HG02588 (cell line): ENCODE data around the gene PRM3.

ENCODE experiments used
- ATAC-seq: cut with Tn5 transposase; IDR thresholded peaks from one replicate; pipeline ENCODE4 v1.9.1; 2021; ENCODE audit warnings: mild to moderate bottlenecking, moderate library complexity; ENCODE audit not compliant: unreplicated experiment

Gene PRM3

DNA sequence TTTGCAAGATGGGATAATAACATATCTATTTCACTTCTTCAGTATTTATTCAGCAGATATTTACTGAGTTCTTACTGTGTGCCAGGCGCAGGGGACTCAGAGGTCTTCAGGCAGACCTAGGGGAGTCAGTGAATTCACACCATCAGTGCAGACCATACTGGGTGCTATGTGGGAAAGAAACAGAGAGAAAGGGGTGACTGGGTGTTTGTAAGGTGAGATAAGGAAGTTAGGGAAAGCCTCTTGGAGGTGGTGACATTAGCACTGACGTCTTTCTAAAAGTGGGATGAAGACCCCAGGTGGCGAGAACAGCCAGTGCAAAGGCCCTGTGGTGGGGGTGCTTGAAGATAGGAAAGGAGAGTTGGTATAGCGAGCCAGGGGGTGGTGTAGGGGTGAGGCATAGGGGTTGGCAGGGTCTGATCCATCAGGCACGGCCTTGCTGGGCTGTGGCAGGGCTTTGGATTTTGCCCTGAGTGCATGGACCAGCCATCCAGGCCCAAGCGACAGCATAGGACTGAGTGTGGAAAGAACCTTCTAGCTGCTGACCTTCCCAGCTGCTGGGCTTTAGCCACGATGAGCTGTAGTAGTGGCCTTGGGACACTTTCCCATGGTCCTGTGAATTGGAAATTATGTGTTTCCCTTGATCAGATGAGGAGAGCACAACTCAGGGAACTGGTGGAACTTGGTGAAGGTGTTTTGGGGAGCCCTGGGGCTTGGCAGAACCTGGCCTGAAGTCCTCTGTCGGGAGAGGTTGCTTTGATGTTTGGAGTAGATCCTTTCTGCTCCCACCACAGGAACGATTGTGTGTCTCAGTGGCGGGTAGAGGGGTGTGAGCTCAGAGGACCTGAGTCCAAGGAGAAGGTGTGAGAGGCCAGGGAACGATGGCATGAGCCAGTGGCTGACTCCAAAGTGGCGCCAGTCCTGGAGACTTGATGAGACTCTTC lies 13.5 kb downstream of the PRM3 start:
- no peak for ATAC-seq

DNA sequence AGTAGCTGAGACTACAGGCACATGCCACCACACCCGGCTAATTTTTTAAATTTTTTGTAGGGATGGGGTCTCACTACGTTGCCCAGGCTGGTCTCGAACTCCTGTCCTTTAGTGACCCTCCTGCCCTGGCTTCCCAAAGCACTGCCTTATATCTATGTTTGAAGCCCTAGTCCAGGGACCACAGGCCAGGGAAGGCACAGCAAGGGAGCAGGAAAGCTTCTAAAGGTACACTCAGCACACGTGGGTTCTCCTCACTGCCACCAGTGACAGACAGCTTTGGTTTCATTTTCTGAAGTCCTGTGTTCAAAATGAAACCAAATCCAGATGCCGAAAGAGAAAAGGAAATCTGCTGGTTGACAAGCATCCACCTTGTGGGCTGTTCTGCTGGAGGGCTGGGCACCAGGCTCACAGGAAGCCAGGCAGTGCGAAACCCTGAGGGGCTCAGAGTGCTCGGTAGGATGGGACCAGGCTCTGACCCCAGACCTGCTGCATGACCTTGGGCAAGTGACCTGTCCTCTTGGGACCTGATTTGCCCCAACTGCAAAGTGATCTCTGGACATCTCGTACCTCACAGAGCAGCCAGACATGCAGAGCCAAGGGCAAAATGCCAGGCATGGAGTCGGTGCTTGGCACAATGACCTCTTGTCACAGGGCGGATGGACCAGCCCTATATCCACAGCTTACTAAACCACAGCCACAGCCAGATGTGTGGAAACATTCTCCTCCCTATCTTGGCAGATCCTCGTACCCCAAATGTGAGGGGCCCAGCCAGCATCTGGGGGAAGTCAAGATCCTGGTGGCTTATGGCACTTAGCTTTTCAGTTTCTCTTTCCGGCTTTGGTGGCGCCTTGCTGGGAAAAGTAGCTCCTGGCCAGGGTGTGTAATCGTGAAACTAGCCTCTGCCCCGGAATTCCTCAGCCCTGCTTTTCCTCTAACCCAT lies 14.6 kb downstream of the PRM3 start:
- no peak for ATAC-seq

DNA sequence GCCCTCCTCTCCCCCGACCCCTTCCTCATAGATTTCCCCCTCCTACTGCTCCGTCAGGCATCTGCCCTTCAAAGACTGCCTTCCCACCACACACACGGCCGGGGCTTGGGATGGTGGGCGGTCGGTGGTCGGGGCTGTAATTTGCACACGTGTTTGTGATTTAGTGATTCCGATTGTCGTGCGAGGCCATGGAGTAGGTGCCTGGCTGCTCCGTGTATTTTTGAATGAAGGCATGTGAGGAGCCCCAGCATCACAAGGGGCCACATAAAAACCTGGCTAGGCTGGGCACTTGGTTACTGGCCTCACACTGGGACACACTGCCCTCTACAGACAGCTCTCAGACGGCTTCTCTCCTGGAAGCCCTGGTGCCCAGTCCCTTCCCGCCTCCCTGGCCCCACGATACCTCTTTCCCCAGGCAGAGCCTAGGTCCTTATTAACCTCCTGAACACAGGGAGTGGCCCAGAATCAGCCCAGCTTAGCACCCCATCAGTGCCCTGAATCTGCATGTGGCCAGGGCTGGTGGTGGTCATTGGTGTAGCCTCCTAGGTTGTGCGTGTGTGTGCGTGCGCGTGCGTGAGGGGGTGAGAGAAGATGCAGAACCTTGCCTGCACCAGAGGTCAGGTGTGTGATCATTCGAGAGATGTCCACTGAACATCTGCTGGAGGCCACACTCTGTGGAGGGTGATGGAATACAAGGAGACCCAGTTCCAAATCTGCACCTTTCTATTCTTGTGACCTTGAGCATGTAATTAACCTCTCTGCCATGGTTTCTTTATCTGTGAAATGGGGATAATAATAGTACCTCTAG lies 16.1 kb downstream of the PRM3 start:
- no peak for ATAC-seq

DNA sequence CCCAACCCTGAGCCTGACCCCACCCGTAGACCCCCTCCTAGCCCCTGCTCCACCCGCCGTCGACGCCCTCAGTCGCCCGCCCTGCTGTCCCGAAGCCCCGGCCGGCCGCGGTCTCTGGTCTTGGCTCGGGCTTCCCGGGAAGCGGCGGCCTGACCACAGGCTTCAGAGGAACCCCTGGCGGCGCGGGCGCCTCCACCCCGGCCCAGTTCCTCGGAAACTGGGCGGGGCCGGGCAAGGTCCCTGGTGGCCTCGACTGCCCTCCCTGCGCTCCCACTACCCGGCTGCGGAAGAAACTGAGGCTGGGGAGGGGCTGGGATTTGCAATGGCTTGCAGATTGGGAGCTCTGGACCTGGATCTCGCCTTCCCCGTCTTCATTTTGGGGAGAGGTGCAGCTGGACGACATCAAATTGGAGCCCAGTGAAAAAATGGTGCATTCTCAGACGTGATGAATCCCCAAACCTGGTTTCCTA lies 16.7 kb downstream of the PRM3 start:
- no peak for ATAC-seq

DNA sequence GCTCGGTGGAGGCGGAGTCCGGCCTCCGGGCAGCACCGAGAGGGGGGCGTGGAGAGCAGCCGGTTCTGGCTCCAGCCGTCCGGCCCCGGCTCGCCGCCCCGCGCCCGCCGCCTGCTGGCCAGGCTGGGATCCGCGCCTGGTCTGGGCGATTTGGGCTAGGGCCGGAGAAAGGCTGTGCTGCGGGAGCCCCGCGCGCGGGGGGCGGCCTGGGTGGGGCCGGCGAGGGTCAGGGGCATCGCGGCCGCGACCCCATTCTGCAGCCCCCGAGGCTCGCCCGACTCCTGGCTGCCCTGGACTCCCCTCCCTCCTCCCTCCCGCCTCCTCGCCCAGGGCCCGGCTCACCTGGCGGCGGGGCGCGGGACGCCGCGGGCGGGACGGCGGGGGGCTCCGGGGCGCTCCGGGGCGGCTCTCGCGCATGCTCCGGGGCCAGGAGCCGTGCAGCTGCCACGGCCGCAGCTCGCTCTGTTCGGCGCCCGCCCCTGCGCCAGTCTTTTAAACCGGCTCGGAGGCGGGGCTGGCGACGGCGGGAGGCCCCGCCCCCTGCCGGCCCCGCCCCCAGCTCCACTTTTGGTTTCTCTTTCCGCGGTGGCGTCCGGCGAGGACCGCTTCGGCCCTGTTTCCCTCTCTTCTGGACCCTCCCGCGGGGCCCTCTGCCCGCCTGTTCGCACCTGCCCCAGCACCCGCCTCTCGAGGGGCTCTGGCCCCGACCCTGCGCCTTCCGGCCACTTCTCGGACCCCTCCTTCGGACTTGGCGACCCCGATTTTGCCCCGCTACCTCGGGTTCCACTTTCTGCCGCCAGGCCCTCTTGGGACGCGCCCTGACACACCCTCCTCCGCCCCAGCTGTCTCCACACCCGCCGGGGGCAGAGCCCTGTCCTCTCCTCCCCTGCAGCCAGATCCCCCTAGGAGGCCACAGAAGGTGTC lies 17.4 kb downstream of the PRM3 start, which contains the start of gene SOCS1:
TSS of gene SOCS1 (minus strand) at position 468 of the 924 bp plus-strand sequence. CDS start 726 bp downstream, outside the sequence.
- peak; percentile 52 for ATAC-seq

DNA sequence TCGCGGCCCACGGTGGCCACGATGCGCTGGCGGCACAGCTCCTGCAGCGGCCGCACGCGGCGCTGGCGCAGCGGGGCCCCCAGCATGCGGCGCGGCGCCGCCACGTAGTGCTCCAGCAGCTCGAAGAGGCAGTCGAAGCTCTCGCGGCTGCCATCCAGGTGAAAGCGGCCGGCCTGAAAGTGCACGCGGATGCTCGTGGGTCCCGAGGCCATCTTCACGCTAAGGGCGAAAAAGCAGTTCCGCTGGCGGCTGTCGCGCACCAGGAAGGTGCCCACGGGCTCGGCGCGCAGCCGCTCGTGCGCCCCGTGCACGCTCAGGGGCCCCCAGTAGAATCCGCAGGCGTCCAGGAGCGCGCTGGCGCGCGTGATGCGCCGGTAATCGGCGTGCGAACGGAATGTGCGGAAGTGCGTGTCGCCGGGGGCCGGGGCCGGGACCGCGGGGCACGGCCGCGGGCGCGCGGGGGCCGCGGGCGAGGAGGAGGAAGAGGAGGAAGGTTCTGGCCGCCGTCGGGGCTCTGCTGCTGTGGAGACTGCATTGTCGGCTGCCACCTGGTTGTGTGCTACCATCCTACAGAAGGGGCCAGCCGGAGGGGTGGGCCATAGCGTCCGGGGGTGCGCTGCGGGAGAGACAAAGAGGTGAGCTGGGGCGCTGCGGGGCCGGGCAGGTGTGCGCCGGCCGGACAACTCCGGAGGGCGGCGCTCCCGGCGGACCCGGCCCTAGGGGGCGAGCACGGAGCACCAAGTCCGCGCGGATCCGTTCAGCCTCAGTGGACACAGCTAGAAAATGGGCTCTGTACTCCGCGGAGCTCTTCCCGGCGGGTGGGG lies 18.3 kb downstream of the PRM3 start:
- peak; percentile 2 for ATAC-seq

DNA sequence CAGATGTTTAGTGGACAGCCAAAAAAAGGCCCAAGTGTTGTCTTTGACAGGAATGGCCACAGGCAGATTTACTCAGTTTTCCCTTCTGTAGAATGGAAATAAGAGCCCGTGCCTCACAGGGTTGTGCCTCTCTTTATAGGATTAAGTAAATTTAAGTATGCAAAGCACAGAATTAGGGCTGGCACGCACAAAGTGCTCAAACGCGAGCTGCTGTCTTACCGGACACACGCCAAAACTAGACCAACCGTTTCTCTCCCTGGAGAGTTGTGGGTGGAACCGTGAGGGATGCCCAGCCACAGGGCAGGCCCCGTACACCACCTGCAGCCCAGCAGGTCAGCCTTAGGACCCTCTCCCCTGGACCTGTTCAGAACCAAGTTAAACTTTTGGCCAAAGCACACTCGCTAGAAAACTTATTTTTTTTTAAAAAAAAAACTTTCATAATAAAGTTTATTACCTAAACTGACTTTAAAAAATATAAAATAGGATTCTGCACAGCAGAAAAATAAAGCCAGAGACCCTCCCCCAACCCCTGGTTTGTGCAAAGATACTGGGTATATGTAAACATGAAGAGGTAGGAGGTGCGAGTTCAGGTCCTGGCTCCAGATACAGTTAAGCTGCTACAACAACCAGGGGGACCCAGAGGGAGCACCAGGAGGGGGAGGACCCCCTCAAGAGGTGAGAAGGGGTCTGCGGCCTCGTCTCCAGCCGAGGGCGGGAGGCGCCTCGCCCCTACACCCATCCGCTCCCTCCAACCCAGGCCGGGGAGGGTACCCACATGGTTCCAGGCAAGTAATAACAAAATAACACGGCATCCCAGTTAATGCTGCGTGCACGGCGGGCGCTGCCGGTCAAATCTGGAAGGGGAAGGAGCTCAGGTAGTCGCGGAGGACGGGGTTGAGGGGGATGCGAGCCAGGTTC lies 19.2 kb downstream of the PRM3 start:
- no peak for ATAC-seq

DNA sequence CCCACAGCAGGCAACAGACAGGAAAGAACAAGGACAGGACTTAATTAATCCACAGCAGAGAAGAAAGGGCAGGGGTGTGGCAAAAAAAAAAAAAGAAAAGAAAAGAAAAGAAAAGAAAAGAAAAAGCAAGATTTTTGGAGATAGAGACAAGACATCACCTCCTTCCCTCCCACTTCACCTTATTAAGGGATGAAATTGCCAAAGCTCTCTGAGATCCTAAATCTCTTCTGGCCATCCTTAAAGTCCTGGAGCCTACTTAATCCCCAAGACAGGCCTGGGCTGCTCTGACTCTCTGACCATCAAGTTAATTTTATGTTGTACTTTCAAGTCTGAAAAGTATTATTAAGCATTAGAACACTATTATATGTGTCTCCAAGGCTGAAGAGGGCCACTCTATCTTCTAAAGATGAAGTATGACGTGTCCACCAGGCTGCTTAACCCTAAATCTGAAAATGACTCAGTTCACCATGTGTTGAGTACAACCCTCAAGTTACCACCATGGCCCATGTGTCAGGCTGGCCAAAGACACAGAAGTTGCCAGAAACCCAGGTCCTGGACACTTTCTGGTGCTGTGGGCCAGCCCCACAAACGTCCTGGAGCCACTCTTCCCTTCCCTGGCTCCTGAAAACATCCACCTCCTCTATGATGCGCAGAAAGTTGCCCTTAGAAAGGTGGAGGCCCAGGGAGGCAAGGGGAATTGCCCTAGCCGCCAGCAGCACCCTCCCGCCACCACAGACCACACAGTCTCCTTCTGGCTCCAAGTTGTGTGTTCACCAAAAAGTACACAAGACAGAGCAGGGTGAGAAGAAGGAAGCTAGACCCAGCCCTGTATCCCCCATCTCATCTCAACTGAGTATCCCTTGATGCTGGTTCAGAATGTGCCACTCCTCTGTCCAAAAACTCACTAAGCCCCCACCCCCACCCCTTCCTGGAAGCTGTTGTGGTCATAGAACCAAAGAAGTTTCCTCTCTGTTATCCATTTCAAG lies 20.1 kb downstream of the PRM3 start:
- no peak for ATAC-seq

DNA sequence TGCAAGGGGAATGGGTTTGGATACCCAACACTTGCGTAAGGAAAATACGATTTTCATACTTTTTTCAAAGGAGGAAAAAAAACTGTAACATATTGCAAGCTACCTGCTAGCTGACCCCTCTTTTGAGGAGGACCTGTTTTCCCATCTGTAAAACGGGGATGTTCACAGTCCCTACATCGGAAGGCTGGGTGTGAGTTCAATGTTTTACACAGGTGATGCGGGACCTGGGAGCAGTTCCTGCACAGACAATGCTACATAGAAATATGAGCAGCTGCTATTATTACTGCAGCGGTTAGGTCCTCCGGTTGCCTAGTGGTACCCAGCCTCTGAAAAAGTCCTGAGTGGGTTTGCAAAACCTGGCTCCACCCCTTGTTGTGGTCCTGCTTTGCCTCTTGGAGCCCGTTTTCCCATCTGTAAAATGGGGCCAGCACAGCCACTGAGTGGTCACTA lies 20.9 kb downstream of the PRM3 start:
- ATAC-seq = no peak

DNA sequence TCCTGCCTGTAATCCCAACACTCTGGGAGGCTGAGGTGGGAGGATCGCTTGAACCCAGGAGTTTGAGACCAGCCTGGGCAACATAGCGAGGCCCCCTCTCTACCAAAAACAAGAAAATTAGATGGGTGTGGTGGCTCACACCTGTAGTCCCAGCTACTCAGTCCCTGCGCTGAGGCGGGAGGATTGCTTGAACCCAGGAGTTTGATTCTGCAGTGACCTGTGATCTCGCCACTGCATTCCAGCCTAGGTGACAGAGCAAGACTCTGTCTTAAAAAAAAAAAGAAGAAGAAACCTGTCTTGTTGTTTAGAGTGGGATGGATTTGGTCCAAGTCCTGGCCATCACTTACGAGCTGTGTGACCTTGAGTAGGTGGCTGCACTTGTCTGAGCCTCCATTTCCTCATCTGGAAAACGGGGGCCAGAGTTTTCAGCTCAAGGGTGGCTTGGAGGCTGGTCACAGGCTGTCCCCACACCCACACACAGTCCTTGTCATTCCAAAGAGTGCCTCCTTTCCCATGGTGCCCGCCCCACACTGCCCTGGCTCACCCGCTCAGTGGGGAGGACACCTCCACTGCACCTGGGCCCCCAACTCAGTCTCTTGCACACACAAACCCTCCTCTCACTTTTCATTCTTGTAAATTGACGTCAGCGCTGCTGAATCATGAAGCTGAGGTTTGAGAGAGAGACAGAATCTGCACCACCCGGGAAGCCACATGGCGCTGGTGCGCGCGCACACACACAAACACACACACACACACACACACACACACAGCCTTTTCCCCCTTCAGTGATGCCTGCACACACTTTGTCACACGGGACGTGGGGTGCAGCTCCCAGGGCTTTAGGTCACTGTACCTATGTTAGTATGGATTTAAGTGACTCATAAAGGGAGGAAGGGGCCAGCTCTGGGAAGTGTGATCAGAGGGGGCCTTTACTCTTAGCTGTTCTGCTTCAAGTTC lies 21.6 kb downstream of the PRM3 start:
- ATAC-seq = no peak

DNA sequence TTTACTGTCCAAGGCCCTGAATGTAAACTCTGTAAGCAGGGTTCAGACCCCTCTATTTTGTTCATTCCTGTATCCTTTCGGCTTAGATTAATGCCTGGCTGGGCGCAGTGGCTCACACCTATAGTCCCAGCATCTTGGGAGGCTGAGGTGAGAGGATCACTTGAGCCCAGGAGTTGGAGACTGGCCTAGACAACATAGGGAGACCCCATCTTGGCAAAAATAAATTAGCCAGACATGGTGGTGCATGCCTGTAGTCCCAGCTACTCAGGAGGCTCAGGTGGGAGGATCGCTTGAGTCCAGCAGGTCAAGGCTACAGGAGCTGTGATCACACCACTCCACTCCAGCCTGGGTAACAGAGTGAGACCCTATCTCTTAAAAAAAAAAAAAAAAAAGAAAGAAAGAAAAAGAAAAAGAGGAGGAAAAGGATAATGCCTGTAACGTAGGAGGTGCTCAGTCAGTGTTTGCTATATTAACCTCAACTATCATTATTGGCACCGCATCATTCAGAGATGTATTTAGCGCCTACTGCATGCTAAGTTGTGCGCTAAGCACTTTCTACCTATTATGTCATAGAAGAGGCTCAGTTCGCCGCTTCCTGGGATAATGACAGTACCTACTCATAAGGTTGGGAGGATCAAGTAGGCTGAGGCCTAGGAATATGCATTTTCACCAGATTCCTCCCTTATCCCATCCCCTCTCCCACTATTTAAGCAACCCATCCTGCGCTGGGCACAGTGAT lies 22.5 kb downstream of the PRM3 start:
- no peak for ATAC-seq

DNA sequence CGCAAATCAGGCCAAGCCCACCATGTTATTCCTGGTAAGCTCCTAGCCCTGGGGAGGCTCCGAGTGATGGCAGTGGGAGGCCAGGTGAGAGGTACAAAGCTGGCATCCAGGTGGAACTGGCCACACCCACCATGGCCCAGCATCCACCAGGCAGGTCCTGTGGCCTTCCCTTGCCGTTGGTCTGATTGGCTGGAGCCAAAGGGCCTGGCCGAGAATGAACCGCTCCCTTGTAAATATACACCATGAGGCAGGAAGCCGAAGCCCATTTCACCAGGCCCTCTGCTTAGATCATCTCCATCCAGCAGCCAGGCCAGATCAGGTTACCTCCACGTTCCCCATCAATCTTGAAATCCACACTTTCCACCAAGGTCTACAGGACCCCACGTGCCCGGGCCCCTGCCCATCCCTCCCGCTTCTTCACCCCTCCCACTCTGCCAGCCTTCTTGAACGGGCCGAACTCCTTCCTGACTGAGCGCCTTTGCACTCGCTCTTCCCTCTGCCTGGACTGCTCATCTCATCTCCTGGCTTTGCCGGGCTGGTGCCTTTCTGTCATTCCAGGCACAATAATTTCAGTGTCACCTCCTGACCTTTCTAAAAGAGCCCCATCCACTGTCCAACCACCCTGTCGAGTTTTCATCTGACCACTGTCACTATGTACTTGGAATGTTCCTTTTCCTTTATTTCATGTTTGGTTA lies 23.2 kb downstream of the PRM3 start:
- no peak for ATAC-seq

DNA sequence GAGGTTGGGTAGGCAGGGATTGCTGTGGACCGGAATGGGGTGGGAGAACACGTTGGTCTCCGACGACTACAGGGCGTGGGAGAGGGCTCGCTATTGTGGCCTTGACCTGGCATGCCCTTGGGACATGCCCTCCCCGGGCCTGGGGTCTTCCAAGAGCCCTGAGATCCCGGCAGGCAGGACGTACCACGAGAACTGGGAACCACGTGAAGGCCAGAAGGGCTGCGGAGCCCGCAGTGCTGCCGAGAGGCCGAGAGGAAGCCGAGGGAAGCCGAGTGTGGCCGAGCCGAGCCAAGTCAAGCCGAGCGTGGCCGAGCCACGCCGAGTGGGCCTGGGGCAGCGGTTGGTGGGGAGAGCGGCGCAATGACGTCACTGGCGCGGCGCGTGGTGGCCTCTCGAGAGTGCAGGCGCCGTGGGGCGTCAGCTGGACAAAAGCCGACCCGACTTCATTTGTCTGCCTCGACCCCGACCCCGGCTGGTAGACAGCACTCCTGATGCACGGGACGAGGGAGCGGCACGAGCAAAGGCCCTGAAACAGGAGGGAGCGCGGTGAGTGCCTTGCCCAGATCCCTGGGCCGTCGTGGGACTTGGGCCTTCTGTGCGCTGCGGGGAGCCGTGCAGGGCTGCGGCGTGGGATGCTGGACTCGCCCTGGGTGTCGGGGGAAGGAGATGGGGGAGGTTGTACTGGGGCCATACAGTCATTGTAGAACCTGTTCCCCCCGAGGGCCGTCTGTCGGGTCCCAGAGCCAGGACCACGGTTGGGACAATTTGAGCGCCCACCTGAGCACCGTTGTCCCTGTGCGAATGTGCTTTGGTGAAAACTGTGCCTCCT lies 24.0 kb downstream of the PRM3 start:
- ATAC-seq = no peak
